Measurements from ENCODE around the gene HSD17B12. TPM values are rescaled to one million over a fixed set of nuclear protein-coding genes. Genes with fewer than 3 reads are reported as not detected.

HSD17B12 gene
- total RNA-seq, 5 donors from 2014 or later (not counting 1 experiment from before 2014, with no cell fraction given), result 17.9 to 25.6 (median 23.8) TPM

- H3K27me3 ChIP-seq (replicated peaks in 1 of 2; ENCODE audit: control insufficient read depth in 2 of 2, extremely low read depth in 1 of 2, insufficient read depth in 2 of 2, low read length in 1 of 2), result no peaks in the 10 kb centered on the region
- H3K4me1 ChIP-seq (ENCODE audit: control insufficient read depth in 1 of 2, extremely low read depth in 1 of 2, insufficient read depth in 2 of 2, low read length in 2 of 2), result no peaks in the 10 kb centered on the region
- POLR2A ChIA-PET, result no interaction called here
- Mint-ChIP-seq H3K4me1 (peaks cover 23 to 35% (median 24%) of the 10 kb centered on the region in 3 donors), H3K4me3 (no peak overlapping the region), H3K9me3 (no peaks in the 10 kb centered on the region), H3K36me3 (peaks cover 31% of the 10 kb centered on the region), H3K27ac (no peak overlapping the region), H3K27me3 (no peaks in the 10 kb centered on the region)
- H3K4me3 ChIP-seq (ENCODE audit: control insufficient read depth in 1 of 2, extremely low read depth in 1 of 2, low read length in 1 of 2), result no peak overlapping the region
- ATAC-seq (replicated peaks in 1 of 4) (no peak), DNase-seq (no peak)
- CTCF ChIA-PET, result no interaction called here
- H3K27ac ChIP-seq (ENCODE audit: low read length), result no peak overlapping the region
- 95% methylated on average over 2 of the region's 6 CpGs for WGBS (ENCODE audit: insufficient coverage)
- H3K36me3 ChIP-seq (ENCODE audit: control insufficient read depth in 2 of 2, extremely low read depth in 1 of 2, insufficient read depth in 1 of 2, low read length in 1 of 2), result no peaks in the 10 kb centered on the region
- no peaks in the 10 kb centered on the region for H3K9me3 ChIP-seq
Observed at GRCh38 chr11:43690929-43691725, 10.6 kb downstream of the HSD17B12 start.

GRCh38 chr11:43691806-43692205 is 11.3 kb downstream of the HSD17B12 start:
- Mint-ChIP-seq H3K27me3 (no peaks in the 10 kb centered on the region), H3K27ac (no peak overlapping the region), H3K9me3 (no peaks in the 10 kb centered on the region), H3K36me3 (peaks cover 33% of the 10 kb centered on the region), H3K4me1 (peaks cover 19 to 35% (median 20%) of the 10 kb centered on the region in 3 donors), H3K4me3 (no peak overlapping the region)
- H3K4me1 ChIP-seq (ENCODE audit: control insufficient read depth in 1 of 2, extremely low read depth in 1 of 2, insufficient read depth in 2 of 2, low read length in 2 of 2), result no peaks in the 10 kb centered on the region
- no peak overlapping the region for H3K4me3 ChIP-seq (ENCODE audit: control insufficient read depth in 1 of 2, extremely low read depth in 1 of 2, low read length in 1 of 2)
- no peaks in the 10 kb centered on the region for H3K9me3 ChIP-seq
- ChIA-PET CTCF (no interaction called here), POLR2A (no interaction called here)
- ATAC-seq (replicated peaks in 1 of 4) (no peak), DNase-seq (no peak)
- no peak overlapping the region for H3K27ac ChIP-seq (ENCODE audit: low read length)
- no CpG with 5 or more reads among the region's 1 CpG for WGBS (ENCODE audit: insufficient coverage)
- H3K36me3 ChIP-seq (ENCODE audit: control insufficient read depth in 2 of 2, extremely low read depth in 1 of 2, insufficient read depth in 1 of 2, low read length in 1 of 2), result no peaks in the 10 kb centered on the region
- H3K27me3 ChIP-seq (replicated peaks in 1 of 2; ENCODE audit: control insufficient read depth in 2 of 2, extremely low read depth in 1 of 2, insufficient read depth in 2 of 2, low read length in 1 of 2), result no peaks in the 10 kb centered on the region

GRCh38 chr11:43693069-43693468 is 12.5 kb downstream of the HSD17B12 start:
- no peaks in the 10 kb centered on the region for H3K9me3 ChIP-seq
- peaks cover 19 to 37% (median 20%) of the 10 kb centered on the region in 3 donors for H3K4me1 Mint-ChIP-seq
- H3K4me1 ChIP-seq (ENCODE audit: control insufficient read depth in 1 of 2, extremely low read depth in 1 of 2, insufficient read depth in 2 of 2, low read length in 2 of 2), result no peaks in the 10 kb centered on the region
- POLR2A ChIA-PET, result no interaction called here
- no peak overlapping the region for H3K27ac Mint-ChIP-seq
- 100% methylated on average over 2 of the region's 2 CpGs for WGBS (ENCODE audit: insufficient coverage)
- DNase-seq, result no peak
- no peak overlapping the region for H3K4me3 Mint-ChIP-seq
- H3K27me3 ChIP-seq (replicated peaks in 1 of 2; ENCODE audit: control insufficient read depth in 2 of 2, extremely low read depth in 1 of 2, insufficient read depth in 2 of 2, low read length in 1 of 2), result no peaks in the 10 kb centered on the region
- no peak overlapping the region for H3K4me3 ChIP-seq (ENCODE audit: control insufficient read depth in 1 of 2, extremely low read depth in 1 of 2, low read length in 1 of 2)
- no peak overlapping the region for H3K27ac ChIP-seq (ENCODE audit: low read length)
- ATAC-seq (replicated peaks in 1 of 4), result no peak
- H3K9me3 Mint-ChIP-seq, result no peaks in the 10 kb centered on the region
- H3K36me3 ChIP-seq (ENCODE audit: control insufficient read depth in 2 of 2, extremely low read depth in 1 of 2, insufficient read depth in 1 of 2, low read length in 1 of 2), result no peaks in the 10 kb centered on the region
- no peaks in the 10 kb centered on the region for H3K27me3 Mint-ChIP-seq
- H3K36me3 Mint-ChIP-seq, result peaks cover 35% of the 10 kb centered on the region
- CTCF ChIA-PET, result no interaction called here

GRCh38 chr11:43693731-43694130 is 13.2 kb downstream of the HSD17B12 start:
- H3K4me3 Mint-ChIP-seq, result no peak overlapping the region
- ATAC-seq (replicated peaks in 1 of 4) (no peak), DNase-seq (no peak)
- H3K27me3 Mint-ChIP-seq, result no peaks in the 10 kb centered on the region
- POLR2A ChIA-PET, result no interaction called here
- peaks cover 19 to 37% (median 20%) of the 10 kb centered on the region in 3 donors for H3K4me1 Mint-ChIP-seq
- Histone ChIP-seq H3K36me3 (ENCODE audit: control insufficient read depth in 2 of 2, extremely low read depth in 1 of 2, insufficient read depth in 1 of 2, low read length in 1 of 2) (no peaks in the 10 kb centered on the region), H3K27me3 (replicated peaks in 1 of 2; ENCODE audit: control insufficient read depth in 2 of 2, extremely low read depth in 1 of 2, insufficient read depth in 2 of 2, low read length in 1 of 2) (no peaks in the 10 kb centered on the region), H3K4me1 (ENCODE audit: control insufficient read depth in 1 of 2, extremely low read depth in 1 of 2, insufficient read depth in 2 of 2, low read length in 2 of 2) (no peaks in the 10 kb centered on the region), H3K4me3 (ENCODE audit: control insufficient read depth in 1 of 2, extremely low read depth in 1 of 2, low read length in 1 of 2) (no peak overlapping the region), H3K27ac (ENCODE audit: low read length) (no peak overlapping the region), H3K9me3 (no peaks in the 10 kb centered on the region)
- H3K36me3 Mint-ChIP-seq, result peaks cover 35% of the 10 kb centered on the region
- CTCF ChIA-PET, result no interaction called here
- no CpG with 5 or more reads among the region's 3 CpGs for WGBS (ENCODE audit: insufficient coverage)
- no peak overlapping the region for H3K27ac Mint-ChIP-seq
- no peaks in the 10 kb centered on the region for H3K9me3 Mint-ChIP-seq

GRCh38 chr11:43694477-43694876 is 13.9 kb downstream of the HSD17B12 start:
- ATAC-seq (replicated peaks in 1 of 4) (no peak), DNase-seq (no peak)
- Histone ChIP-seq H3K9me3 (no peaks in the 10 kb centered on the region), H3K27ac (ENCODE audit: low read length) (no peak overlapping the region), H3K4me1 (ENCODE audit: control insufficient read depth in 1 of 2, extremely low read depth in 1 of 2, insufficient read depth in 2 of 2, low read length in 2 of 2) (no peaks in the 10 kb centered on the region), H3K4me3 (ENCODE audit: control insufficient read depth in 1 of 2, extremely low read depth in 1 of 2, low read length in 1 of 2) (no peak overlapping the region), H3K27me3 (replicated peaks in 1 of 2; ENCODE audit: control insufficient read depth in 2 of 2, extremely low read depth in 1 of 2, insufficient read depth in 2 of 2, low read length in 1 of 2) (no peaks in the 10 kb centered on the region), H3K36me3 (ENCODE audit: control insufficient read depth in 2 of 2, extremely low read depth in 1 of 2, insufficient read depth in 1 of 2, low read length in 1 of 2) (no peaks in the 10 kb centered on the region)
- WGBS (ENCODE audit: insufficient coverage), result 100% methylated on average over 1 of the region's 2 CpGs
- no peaks in the 10 kb centered on the region for H3K27me3 Mint-ChIP-seq
- no peak overlapping the region for H3K27ac Mint-ChIP-seq
- H3K4me1 Mint-ChIP-seq, result peaks cover 17 to 37% (median 20%) of the 10 kb centered on the region in 3 donors
- H3K36me3 Mint-ChIP-seq, result peaks cover 36% of the 10 kb centered on the region
- ChIA-PET POLR2A (no interaction called here), CTCF (no interaction called here)
- no peak overlapping the region for H3K4me3 Mint-ChIP-seq
- H3K9me3 Mint-ChIP-seq, result no peaks in the 10 kb centered on the region

GRCh38 chr11:43697679-43698078 is 17.1 kb downstream of the HSD17B12 start:
- Mint-ChIP-seq H3K4me3 (no peak overlapping the region), H3K27ac (no peak overlapping the region), H3K9me3 (peaks cover 4 to 17% (median 12%) of the 10 kb centered on the region in 3 donors)

More at GRCh38 chr11:43697679-43698078, 17.1 kb downstream of the HSD17B12 start:
- Histone ChIP-seq H3K4me3 (ENCODE audit: control insufficient read depth in 1 of 2, extremely low read depth in 1 of 2, low read length in 1 of 2) (no peak overlapping the region), H3K4me1 (ENCODE audit: control insufficient read depth in 1 of 2, extremely low read depth in 1 of 2, insufficient read depth in 2 of 2, low read length in 2 of 2) (no peaks in the 10 kb centered on the region), H3K27me3 (replicated peaks in 1 of 2; ENCODE audit: control insufficient read depth in 2 of 2, extremely low read depth in 1 of 2, insufficient read depth in 2 of 2, low read length in 1 of 2) (no peaks in the 10 kb centered on the region), H3K27ac (ENCODE audit: low read length) (no peak overlapping the region), H3K9me3 (no peaks in the 10 kb centered on the region), H3K36me3 (ENCODE audit: control insufficient read depth in 2 of 2, extremely low read depth in 1 of 2, insufficient read depth in 1 of 2, low read length in 1 of 2) (no peaks in the 10 kb centered on the region)
- ATAC-seq (replicated peaks in 1 of 4) (no peak), DNase-seq (no peak)
- Mint-ChIP-seq H3K4me1 (peaks cover 7 to 14% (median 12%) of the 10 kb centered on the region in 3 donors), H3K36me3 (peaks cover 37% of the 10 kb centered on the region), H3K27me3 (no peaks in the 10 kb centered on the region)
- ChIA-PET CTCF (no interaction called here), POLR2A (no interaction called here)
- WGBS (ENCODE audit: insufficient coverage), result 89% methylated on average over 1 of the region's 1 CpG
